ENCODE results near the gene CCIN. TPM values are rescaled to one million over a fixed set of nuclear protein-coding genes. Genes with fewer than 3 reads are reported as not detected.
A peak's percentile ranks its signal among the peaks of the same experiment; 100 is the strongest.

Gene CCIN
- total and polyA plus RNA-seq, 2 of the 4 experiments (the other 2 are of a cell fraction), result 0.80 to 1.1 TPM

- no peak for TF ChIP-seq USF2 (IDR thresholded peaks at IDR 0.05; ENCODE audit: low read depth, low read length)
- peak; percentile 51 for TF ChIP-seq SMC3 (IDR thresholded peaks at IDR 0.05; ENCODE audit: low read depth, low read length)
- no peak for TF ChIP-seq MAZ (IDR thresholded peaks at IDR 0.05; ENCODE audit: borderline replicate concordance, low read depth, low read length)
- TF ChIP-seq RCOR1 (IDR thresholded peaks at IDR 0.05; ENCODE audit: insufficient replicate concordance, low read length), result no peak
Measured at GRCh38 chr9:36141288-36141687, 27.9 kb upstream of the CCIN start (continued).

GRCh38 chr9:36141761-36142160 lies 27.4 kb upstream of the CCIN start:
- Histone ChIP-seq H3K9me3 (ENCODE audit: control insufficient read depth, insufficient read depth, low read length) (no peaks in the 10 kb centered on the region), H3K23ac (ENCODE audit: low read depth, low read length) (no peak overlapping the region), H2BK15ac (ENCODE audit: low read depth, low read length) (no peak overlapping the region), H2BK5ac (ENCODE audit: low read depth, low read length, poor library complexity, severe bottlenecking) (no peak overlapping the region), H2AK9ac (replicated peaks; ENCODE audit: low read depth, low read length, poor library complexity) (no peak overlapping the region), H4K20me1 (ENCODE audit: insufficient read depth, low read length) (peaks cover 53% of the 10 kb centered on the region), H3K4ac (ENCODE audit: low read depth, low read length) (no peak overlapping the region), H4K5ac (ENCODE audit: low read depth, low read length) (no peak overlapping the region), H3K9me1 (ENCODE audit: insufficient read depth, low read length) (peaks cover 18% of the 10 kb centered on the region; the same call in 1 of the 2 replicates), H4K8ac (ENCODE audit: low read depth in 2 of 2, low read length in 2 of 2) (no peak overlapping the region), H3K18ac (ENCODE audit: low read depth, low read length) (no peak overlapping the region), H3K27ac (ENCODE audit: insufficient read depth, low read length) (no peak overlapping the region), H2AK5ac (ENCODE audit: low read depth, low read length) (no peak overlapping the region), H3K9ac (ENCODE audit: low read depth, low read length) (no peak overlapping the region), H3K79me1 (ENCODE audit: low read depth in 1 of 2, low read length in 2 of 2) (peaks cover 47 to 94% of the 10 kb centered on the region in 2 experiments), H3K4me2 (ENCODE audit: low read depth, low read length) (no peak overlapping the region), H3K4me1 (ENCODE audit: control insufficient read depth, insufficient read depth, low read length) (peaks cover 16% of the 10 kb centered on the region), H3K14ac (replicated peaks; ENCODE audit: low read depth, low read length) (no peak overlapping the region), H2AFZ (replicated peaks; ENCODE audit: low read length, poor library complexity) (no peak overlapping the region), H4K91ac (ENCODE audit: insufficient read depth, low read depth, low read length) (no peak overlapping the region), H3K56ac (ENCODE audit: extremely low read depth, insufficient read depth, low read length) (no peak overlapping the region), H2BK120ac (ENCODE audit: low read depth, low read length) (no peak overlapping the region), H3K27me3 (ENCODE audit: control insufficient read depth, insufficient read depth, low read length) (no peaks in the 10 kb centered on the region), H2BK20ac (ENCODE audit: low read depth, low read length) (no peak overlapping the region), H3K4me3 (ENCODE audit: insufficient read depth, low read depth, low read length) (no peak overlapping the region), H3K36me3 (ENCODE audit: control insufficient read depth, insufficient read depth, low read length) (peaks cover 37% of the 10 kb centered on the region)
- BruUV-seq (replicated peaks), result no TSS peak
- POLR2A ChIA-PET (ENCODE audit: unreplicated experiment), result no interaction called here
- TF ChIP-seq BHLHE40 (IDR thresholded peaks at IDR 0.05; ENCODE audit: low read depth, low read length) (no peak), SMC3 (IDR thresholded peaks at IDR 0.05; ENCODE audit: low read depth, low read length) (no peak), MAFK (IDR thresholded peaks at IDR 0.05; ENCODE audit: low read depth, low read length) (no peak), RCOR1 (IDR thresholded peaks at IDR 0.05; ENCODE audit: insufficient replicate concordance, low read length) (no peak), RAD21 (IDR thresholded peaks at IDR 0.05; ENCODE audit: low read length) (no peak)
- intact Hi-C loops (cut with micrococcal nuclease) (no loop called here), dilution Hi-C loops (cut with HindIII; ENCODE audit: low sequenced_read_pairs, unreplicated experiment) (no loop called here), in situ Hi-C loops (cut with MboI; ENCODE audit: low sequenced_read_pairs) (no loop called here)
- CTCF ChIA-PET, result interaction anchor here (1.0 kb wide), 2 partner anchors 13 to 39 kb away, joined by 3 to 4 read pairs; no protein-coding TSS in a partner anchor
- DNase-seq, result no peak
- WGBS, 2 experiments (ENCODE audit: extremely low coverage in 2 of 2, insufficient read length in 1 of 2), result 94% methylated on average over 5 of the region's 7 CpGs; no CpG with 5 or more reads in 1 of the 2 experiments
- ATAC-seq (ENCODE audit: low read depth), result no peak
